LNCAP (cell line): ENCODE measurements around the gene LNPEP.

Experiments
- TF ChIP-seq, protein P1 (sequence below): fragments of 450-650 bp; IDR thresholded peaks from 2 replicates; pipeline ENCODE4 v1.5.1; 2017; ENCODE audit warnings: mild to moderate bottlenecking

The LNPEP gene

DNA sequence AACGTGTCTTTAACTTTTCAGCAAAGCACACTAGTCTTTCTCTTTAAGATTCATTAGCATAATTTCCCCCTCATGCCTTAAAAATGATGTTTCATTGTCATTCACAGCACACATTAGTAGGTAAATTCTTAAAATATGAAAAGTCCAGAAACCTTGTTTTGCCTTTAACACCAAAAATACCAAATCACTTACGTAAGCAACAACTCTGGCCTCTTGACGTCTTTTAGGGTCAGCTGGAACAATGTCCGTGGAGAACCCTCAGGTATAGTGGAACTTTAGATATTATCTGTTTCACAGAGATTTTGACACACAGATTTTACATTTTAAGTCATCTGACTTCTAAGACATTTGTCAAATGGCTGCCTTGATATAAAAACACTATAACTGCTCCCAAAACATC, 30.9 kb downstream of the LNPEP start:
- TF ChIP-seq, protein P1, sequence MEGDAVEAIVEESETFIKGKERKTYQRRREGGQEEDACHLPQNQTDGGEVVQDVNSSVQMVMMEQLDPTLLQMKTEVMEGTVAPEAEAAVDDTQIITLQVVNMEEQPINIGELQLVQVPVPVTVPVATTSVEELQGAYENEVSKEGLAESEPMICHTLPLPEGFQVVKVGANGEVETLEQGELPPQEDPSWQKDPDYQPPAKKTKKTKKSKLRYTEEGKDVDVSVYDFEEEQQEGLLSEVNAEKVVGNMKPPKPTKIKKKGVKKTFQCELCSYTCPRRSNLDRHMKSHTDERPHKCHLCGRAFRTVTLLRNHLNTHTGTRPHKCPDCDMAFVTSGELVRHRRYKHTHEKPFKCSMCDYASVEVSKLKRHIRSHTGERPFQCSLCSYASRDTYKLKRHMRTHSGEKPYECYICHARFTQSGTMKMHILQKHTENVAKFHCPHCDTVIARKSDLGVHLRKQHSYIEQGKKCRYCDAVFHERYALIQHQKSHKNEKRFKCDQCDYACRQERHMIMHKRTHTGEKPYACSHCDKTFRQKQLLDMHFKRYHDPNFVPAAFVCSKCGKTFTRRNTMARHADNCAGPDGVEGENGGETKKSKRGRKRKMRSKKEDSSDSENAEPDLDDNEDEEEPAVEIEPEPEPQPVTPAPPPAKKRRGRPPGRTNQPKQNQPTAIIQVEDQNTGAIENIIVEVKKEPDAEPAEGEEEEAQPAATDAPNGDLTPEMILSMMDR = no peak

DNA sequence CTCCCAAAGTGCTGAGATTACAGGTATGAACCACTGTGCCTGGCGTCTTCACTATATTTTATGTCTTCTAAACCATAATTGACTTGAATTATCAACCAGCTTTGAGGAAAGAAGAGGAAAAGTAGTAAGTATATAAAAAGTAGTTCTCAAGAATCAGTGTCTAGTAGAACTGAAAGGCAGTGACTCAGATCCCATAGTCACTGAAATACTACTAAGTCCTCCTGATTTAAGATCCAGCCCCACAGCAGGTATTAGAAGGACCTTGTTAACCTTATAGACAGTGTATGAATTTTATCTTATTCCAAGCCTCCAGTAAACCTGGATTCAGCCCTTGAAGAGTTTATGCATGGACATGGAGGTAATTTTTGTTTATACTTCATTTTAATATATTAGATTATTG, 31.5 kb downstream of the LNPEP start:
- TF ChIP-seq, protein P1 = no peak

DNA sequence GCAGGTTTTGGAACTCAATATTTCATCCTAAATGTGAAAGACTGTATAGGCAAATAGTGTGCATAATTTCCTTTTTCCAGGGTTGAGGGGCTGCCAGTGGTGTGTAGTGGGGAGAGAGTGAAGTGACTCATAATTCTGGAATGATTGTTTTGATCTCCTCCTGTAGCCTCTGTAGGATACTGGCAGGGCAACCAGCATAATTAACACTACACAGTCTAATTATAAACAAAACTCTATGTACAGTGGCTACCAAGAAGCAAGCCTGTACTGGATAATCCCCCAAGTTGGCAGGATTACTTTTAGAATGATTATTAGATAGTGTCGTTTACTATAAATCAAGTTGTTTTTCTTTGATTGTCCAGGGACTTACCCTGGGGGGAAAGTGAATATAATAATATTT, 32.2 kb downstream of the LNPEP start:
- TF ChIP-seq, protein P1 = no peak

DNA sequence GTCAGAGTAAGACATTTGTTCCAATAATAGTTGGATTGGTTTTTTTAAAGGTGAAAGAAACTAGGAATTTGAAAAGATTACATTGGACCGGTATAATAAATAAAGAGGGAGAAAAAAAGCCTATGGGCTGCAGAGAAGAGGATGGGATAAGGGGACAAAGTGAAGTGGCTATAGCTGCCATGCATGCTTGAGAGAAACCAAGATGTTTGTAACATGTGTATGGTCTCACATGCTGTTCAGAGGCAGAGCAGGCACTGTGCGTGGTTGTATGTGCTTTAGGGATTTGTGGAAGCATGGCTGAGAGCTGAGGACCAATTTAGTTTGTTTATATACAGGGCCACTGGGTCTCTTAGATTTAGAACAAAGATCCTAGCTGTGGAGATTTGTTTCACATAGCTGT, 32.7 kb downstream of the LNPEP start:
- TF ChIP-seq, protein P1 = no peak

DNA sequence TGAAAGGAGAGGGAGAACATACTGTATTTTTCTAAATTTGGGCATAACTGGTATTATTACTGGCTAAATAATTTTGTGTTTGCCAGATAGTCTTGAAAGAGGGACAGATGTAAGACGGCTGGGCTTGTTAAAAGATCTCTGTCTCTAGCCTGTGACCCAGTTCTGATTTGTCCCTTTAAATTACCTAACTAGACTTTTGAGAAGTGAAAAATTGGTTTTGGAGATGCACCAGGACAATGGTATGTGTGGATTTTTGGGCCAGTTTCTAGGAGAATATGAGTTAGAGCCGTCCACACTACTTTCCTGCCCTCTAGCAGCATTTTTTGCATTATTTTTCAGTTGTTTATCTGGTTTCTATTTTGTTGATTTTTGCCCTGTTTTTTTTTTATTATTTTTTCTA, 33.5 kb downstream of the LNPEP start:
- TF ChIP-seq, protein P1 = no peak

DNA sequence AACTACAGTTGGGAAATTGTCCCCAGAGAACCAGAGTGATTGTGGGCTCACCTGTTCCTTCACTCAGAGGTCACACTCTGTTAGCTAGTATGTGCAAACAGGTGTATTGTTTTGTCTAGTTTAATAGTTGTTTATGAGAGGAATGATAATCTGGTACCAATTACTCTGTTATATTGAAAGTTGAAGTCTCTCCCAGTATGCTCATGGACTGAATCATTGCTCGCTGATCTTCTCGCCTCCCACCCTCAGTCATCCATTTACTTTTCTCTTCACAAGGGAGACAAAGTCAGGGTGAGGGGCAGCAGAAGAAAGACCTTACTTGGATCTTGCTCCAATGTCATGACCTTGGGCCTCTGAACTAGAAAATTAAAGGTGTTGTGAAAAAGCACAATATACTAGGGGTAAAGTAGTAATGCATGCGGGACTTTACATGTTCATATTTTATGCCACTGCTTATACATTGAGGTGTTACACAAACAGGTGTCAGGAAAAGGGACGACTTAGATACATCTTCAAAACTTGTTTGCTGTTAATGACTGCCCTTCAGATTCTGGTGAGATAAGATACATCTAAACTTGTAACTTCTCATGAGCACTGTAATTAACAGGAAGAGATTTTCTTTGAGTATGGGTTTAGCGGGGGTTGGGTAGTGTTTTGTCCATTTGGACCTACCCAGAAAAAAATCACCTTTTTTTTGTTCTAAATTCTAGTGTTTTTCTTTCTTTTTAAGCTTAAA, 36.9 kb downstream of the LNPEP start:
- TF ChIP-seq, protein P1 = no peak

DNA sequence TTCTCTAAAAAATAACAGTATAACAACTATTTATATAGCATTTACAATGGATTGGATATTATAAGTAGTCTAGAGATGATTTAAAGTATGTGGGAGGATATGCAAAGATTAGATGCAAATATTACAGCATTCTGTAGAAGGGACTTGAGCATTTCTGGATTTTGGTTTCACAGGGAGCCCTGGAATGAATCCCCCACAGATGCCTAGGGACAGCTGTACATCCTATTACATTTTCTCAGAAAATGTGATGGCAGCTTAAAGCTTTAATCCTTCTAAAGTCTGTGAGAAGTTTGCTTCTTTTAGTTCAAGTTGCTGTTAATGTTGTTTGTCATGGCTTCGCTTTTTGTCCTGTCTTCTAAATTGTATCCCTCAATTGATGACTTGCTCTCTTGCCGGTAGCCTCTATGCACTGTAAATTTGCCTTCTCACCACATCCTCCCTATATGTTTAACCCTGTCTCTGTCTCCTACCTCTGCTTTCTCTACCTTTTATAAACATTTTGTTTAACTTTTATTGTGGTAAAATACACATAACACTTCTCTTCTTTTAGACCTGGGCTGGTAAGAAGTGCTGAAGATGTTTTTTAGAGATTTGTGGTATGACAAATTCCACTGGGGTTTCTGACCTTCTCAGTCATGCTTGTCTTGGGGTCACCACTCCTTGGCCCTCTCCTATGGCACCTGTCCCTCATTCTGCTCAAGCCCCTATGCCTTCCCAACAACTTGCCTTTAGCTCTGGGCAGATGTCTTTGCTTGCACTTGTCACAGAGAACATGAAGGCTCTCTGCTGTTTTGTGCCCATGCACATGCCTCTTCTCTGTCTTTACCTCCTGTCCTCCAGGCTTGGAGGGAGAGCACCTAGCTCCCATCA, 37.9 kb downstream of the LNPEP start:
- TF ChIP-seq, protein P1 = no peak
